CD14-positive monocyte (primary cell): Measurements from ENCODE around the gene MAMSTR. TPM values are rescaled to one million over a fixed set of nuclear protein-coding genes. Genes with fewer than 3 reads are reported as not detected.

ENCODE experiments used
- DNase-seq, 3 donors: peaks; one replicate each; pipeline ENCODE4 v3.0.0-alpha.2; 2011 to 2022
- H2AFZ ChIP-seq: 2 replicates; pipeline ENCODE4 v1.6.0; 2012; ENCODE audit warnings: mild to moderate bottlenecking, low read depth, low read length, inconsistent platforms; ENCODE audit not compliant: insufficient read depth, poor library complexity, severe bottlenecking
- H3K27ac ChIP-seq, 2 donors: 1 replicate in 1 of 2; 2 replicates in 1 of 2; pipeline ENCODE4 v1.5.1; 2012 to 2013; ENCODE audit warnings: low read length in 2 of 2, control low read depth in 1 of 2, inconsistent platforms in 1 of 2, low read depth in 1 of 2, mild to moderate bottlenecking in 1 of 2
- H3K27me3 ChIP-seq, 2 donors: one replicate each; pipeline versions ENCODE4 v1.6.0 to v1.6.1; 2011 to 2013; ENCODE audit warnings: low read length in 2 of 2; ENCODE audit not compliant: control insufficient read depth in 2 of 2, insufficient read depth in 2 of 2
- H3K36me3 ChIP-seq, 2 donors: replicated peaks in 1 of 2; 1 replicate in 1 of 2; 2 replicates in 1 of 2; pipeline versions ENCODE4 v1.5.1 to v1.6.1; 2012 to 2013; ENCODE audit warnings: low read length in 2 of 2, control low read depth in 1 of 2, inconsistent platforms in 1 of 2, mild to moderate bottlenecking in 1 of 2; ENCODE audit not compliant: insufficient read depth in 2 of 2, control insufficient read depth in 1 of 2
- H3K4me1 ChIP-seq, 2 donors: 1 replicate in 1 of 2; 2 replicates in 1 of 2; pipeline versions ENCODE4 v1.5.1 to v1.6.1; 2012 to 2013; ENCODE audit warnings: low read length in 2 of 2, control low read depth in 1 of 2, inconsistent platforms in 1 of 2, mild to moderate bottlenecking in 1 of 2, moderate library complexity in 1 of 2; ENCODE audit not compliant: insufficient read depth in 2 of 2, control insufficient read depth in 1 of 2
- H3K4me2 ChIP-seq: replicated peaks from 2 replicates; pipeline ENCODE3; 2012; ENCODE audit warnings: low read length, moderate library complexity, mild to moderate bottlenecking; ENCODE audit not compliant: poor library complexity, severe bottlenecking; ENCODE audit errors: extremely low read depth
- H3K4me3 ChIP-seq, 3 experiments: fragments of 200-600 bp in 1 of 3; sonication (generic) in 1 of 3; replicated peaks in 1 of 3; 1 replicate in 2 of 3; 2 replicates in 1 of 3; pipeline ENCODE4 v1.5.1; 2011 to 2013; ENCODE audit warnings: low read length in 3 of 3, mild to moderate bottlenecking in 3 of 3, control low read depth in 2 of 3, low read depth in 2 of 3, inconsistent platforms in 1 of 3, moderate library complexity in 1 of 3
- H3K79me2 ChIP-seq: 2 replicates; pipeline ENCODE4 v1.6.0; 2012; ENCODE audit warnings: mild to moderate bottlenecking, control low read depth, inconsistent platforms, low read length, moderate library complexity; ENCODE audit not compliant: insufficient read depth
- H3K9ac ChIP-seq: 2 replicates; pipeline ENCODE4 v1.6.0; 2017; ENCODE audit warnings: low read length, mild to moderate bottlenecking; ENCODE audit not compliant: insufficient read depth, poor library complexity, severe bottlenecking
- H3K9me3 ChIP-seq, 2 donors: replicated peaks in 1 of 2; 1 replicate in 1 of 2; 2 replicates in 1 of 2; pipeline versions ENCODE4 v1.5.1 to v1.6.1; 2012 to 2013; ENCODE audit warnings: low read length in 2 of 2, control low read depth in 1 of 2; ENCODE audit not compliant: control insufficient read depth in 1 of 2, insufficient read depth in 1 of 2
- H4K20me1 ChIP-seq: 2 replicates; pipeline ENCODE4 v1.6.0; 2012; ENCODE audit warnings: mild to moderate bottlenecking, low read length, control low read depth, moderate library complexity; ENCODE audit not compliant: insufficient read depth
- H3K27ac Mint-ChIP-seq, 7 donors: one replicate each; pipeline ENCODE4 v1.8.0; 2020; ENCODE audit warnings: mild to moderate bottlenecking in 7 of 7, mixed read lengths in 7 of 7, moderate library complexity in 6 of 7, inconsistent platforms in 2 of 7
- H3K27me3 Mint-ChIP-seq, 3 donors: one replicate each; pipeline ENCODE4 v1.8.0; 2021 to 2022; ENCODE audit warnings: low read depth in 3 of 3, mild to moderate bottlenecking in 3 of 3, mixed read lengths in 3 of 3, moderate library complexity in 3 of 3, inconsistent platforms in 1 of 3
- H3K36me3 Mint-ChIP-seq, 2 donors: one replicate each; pipeline ENCODE4 v1.8.0; 2020; ENCODE audit warnings: mixed read lengths in 2 of 2, inconsistent platforms in 1 of 2, mild to moderate bottlenecking in 1 of 2
- H3K4me1 Mint-ChIP-seq: one replicate; pipeline ENCODE4 v1.8.0; 2020; ENCODE audit warnings: mild to moderate bottlenecking, mixed read lengths
- H3K4me3 Mint-ChIP-seq, 2 donors: one replicate each; pipeline ENCODE4 v1.8.0; 2020; ENCODE audit warnings: mild to moderate bottlenecking in 2 of 2, mixed read lengths in 2 of 2, moderate library complexity in 1 of 2
- H3K9me3 Mint-ChIP-seq, 7 donors: one replicate each; pipeline ENCODE4 v1.8.0; 2020 to 2022; ENCODE audit warnings: mixed read lengths in 7 of 7, mild to moderate bottlenecking in 6 of 7, moderate library complexity in 6 of 7, inconsistent platforms in 2 of 7
- WGBS: methylation state at CpG from one replicate; pipeline ENCODE4 v1.1.5; 2013; ENCODE audit warnings: missing lambda C conversion rate; ENCODE audit not compliant: insufficient coverage; 5-methylcytosine and 5-hydroxymethylcytosine counted together
- intact Hi-C, 2 donors: fragments of 100-400 bp; cut with micrococcal nuclease; formaldehyde crosslinking; loops; one replicate each; pipeline versions ENCODE4 v1.15.0 to v1.15.1; 2023
- polyA plus RNA-seq, 3 donors: library from polyadenylated mRNA; depleted of rRNA in 1 of 3; unstranded in 2 of 3; stranded (reverse) in 1 of 3; fragments of 300-500 nt in 2 of 3; fragments of >200 nt in 1 of 3; fragmentation: Illumina TruSeq in 2 of 3; gene quantifications; 1 replicate in 2 of 3; 2 replicates in 1 of 3; pipeline ENCODE4 v1.2.3, GENCODE V29; 2012 to 2021
- TF ChIP-seq, protein P1 (sequence below): fragments of 200-600 bp; IDR thresholded peaks from one replicate; pipeline ENCODE4 v1.8.0; 2022; ENCODE audit warnings: antibody characterized with exemption, mild to moderate bottlenecking

The MAMSTR gene
- polyA plus RNA-seq, 3 donors: 0.07 TPM; not detected in 2

DNA sequence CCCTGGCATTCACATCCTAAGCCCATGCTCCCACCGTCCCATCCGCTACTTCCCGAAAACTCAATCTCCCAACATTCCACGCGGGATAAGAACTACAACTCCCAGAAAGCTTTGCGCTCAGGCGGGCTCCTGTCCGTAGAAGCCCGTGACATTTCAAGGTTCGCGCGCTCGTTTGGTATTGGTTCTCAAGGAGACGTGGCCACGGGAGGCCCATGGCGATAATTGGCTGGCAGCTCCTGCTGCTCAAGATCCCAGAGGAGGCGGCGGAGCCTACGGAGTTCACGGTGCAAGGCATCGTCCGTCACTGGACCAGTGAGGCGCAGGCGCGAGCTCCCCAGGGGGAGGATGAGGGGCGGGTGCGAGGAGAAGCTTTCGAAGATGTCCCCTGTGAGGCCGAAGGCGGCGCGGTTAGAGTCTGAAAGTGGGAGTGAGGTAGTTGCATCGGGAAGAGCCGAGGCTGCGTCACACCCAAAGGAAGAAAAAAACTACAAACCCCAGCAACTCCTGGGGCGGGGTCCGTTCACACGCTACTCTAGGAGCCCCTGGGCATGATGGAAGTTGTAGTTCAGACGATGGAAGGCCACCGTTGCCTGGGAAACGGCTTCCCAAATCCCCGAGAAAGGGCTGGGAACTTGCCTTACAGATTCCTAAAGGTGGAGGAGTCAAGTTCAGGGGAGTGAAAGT is 1.2 kb upstream of the MAMSTR start:
- peaks cover 0 to 8% of the 10 kb centered on the region in 2 donors for H3K36me3 Mint-ChIP-seq
- Histone ChIP-seq H4K20me1 (no peaks in the 10 kb centered on the region), H3K4me3 (peak overlapping the region; percentile 34 to 76 (median 72)), H3K79me2 (no peaks in the 10 kb centered on the region), H3K9me3 (peaks cover 3 to 13% of the 10 kb centered on the region in 2 donors), H3K36me3 (no peaks in the 10 kb centered on the region), H3K27ac (peak overlapping the region; percentile 82 to 85), H3K9ac (peak overlapping the region; percentile 65), H3K27me3 (no peaks in the 10 kb centered on the region), H3K4me2 (peak overlapping the region; percentile 81), H3K4me1 (peaks cover 16 to 27% of the 10 kb centered on the region in 2 donors), H2AFZ (peak overlapping the region; percentile 82)
- DNase-seq: peak; percentile 88 to 93 (median 93)
- H3K9me3 Mint-ChIP-seq: peaks cover 12 to 14% (median 12%) of the 10 kb centered on the region in 7 donors
- peaks cover 0 to 6% (median 0%) of the 10 kb centered on the region in 3 donors for H3K27me3 Mint-ChIP-seq
- H3K4me1 Mint-ChIP-seq: peaks cover 19% of the 10 kb centered on the region
- intact Hi-C loops: loop anchor here in 1 of 2 donors (5.0 kb wide), 1 partner anchor 73 kb away; the partner anchor contains the start of gene CA11
- 4% methylated on average over 24 of the region's 42 CpGs for WGBS
- H3K4me3 Mint-ChIP-seq: peak overlapping the region; percentile 93 to 96
- H3K27ac Mint-ChIP-seq: peak overlapping the region; percentile 93 to 97 (median 96)
- TF ChIP-seq, protein P1, sequence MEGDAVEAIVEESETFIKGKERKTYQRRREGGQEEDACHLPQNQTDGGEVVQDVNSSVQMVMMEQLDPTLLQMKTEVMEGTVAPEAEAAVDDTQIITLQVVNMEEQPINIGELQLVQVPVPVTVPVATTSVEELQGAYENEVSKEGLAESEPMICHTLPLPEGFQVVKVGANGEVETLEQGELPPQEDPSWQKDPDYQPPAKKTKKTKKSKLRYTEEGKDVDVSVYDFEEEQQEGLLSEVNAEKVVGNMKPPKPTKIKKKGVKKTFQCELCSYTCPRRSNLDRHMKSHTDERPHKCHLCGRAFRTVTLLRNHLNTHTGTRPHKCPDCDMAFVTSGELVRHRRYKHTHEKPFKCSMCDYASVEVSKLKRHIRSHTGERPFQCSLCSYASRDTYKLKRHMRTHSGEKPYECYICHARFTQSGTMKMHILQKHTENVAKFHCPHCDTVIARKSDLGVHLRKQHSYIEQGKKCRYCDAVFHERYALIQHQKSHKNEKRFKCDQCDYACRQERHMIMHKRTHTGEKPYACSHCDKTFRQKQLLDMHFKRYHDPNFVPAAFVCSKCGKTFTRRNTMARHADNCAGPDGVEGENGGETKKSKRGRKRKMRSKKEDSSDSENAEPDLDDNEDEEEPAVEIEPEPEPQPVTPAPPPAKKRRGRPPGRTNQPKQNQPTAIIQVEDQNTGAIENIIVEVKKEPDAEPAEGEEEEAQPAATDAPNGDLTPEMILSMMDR: no peak

DNA sequence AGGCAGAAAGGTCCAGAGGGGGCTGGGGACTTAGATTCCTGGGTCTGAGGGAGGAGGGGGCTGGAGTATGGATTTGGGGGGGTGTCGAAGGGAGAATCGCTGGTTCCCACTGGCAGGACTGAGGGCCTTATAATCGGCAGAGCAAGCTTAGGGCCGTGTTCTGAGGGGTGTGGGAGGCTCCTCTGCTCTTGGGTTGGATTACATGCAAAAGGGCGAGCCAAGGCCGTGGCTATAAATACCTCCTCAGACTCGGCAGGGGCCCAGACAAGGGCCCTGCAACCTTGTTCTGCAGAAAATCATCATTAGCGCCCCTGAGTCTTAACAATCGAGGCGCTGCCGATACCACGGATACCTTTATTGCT is 707 bp upstream of the MAMSTR start:
- Histone ChIP-seq H3K9me3 (peaks cover 3 to 8% of the 10 kb centered on the region in 2 donors), H3K27me3 (no peaks in the 10 kb centered on the region), H4K20me1 (no peaks in the 10 kb centered on the region), H3K4me1 (peaks cover 11 to 22% of the 10 kb centered on the region in 2 donors), H3K79me2 (no peaks in the 10 kb centered on the region), H3K36me3 (no peaks in the 10 kb centered on the region), H3K4me2 (peak overlapping the region; percentile 81), H3K27ac (no peak overlapping the region), H3K9ac (no peak overlapping the region), H3K4me3 (peak overlapping the region in 1 of 3 experiments; percentile 76), H2AFZ (no peak overlapping the region)
- Mint-ChIP-seq H3K4me3 (peak overlapping the region; percentile 93 to 96), H3K27me3 (peaks cover 0 to 6% (median 1%) of the 10 kb centered on the region in 3 donors), H3K27ac (peak overlapping the region in 3 of 7 donors; percentile 96 to 97 (median 96)), H3K36me3 (peaks cover 0 to 3% of the 10 kb centered on the region in 2 donors), H3K4me1 (peaks cover 14% of the 10 kb centered on the region), H3K9me3 (peaks cover 6 to 9% (median 7%) of the 10 kb centered on the region in 7 donors)
- intact Hi-C loops: loop anchor here in 1 of 2 donors (5.0 kb wide), 1 partner anchor 73 kb away; the partner anchor contains the start of gene CA11
- WGBS: 41% methylated on average over 12 of the region's 12 CpGs
- DNase-seq: no peak
- TF ChIP-seq, protein P1: no peak
